ELF-1 (cell line): Measurements from ENCODE around the gene SUV39H2.
"Not testable (repeated sequence)": the region's sequence is repeated elsewhere in the genome, so short reads cannot be mapped to it uniquely, and the experiment has no call there.

Source experiments
- DNase-seq: peaks from one replicate; pipeline ENCODE4 v3.0.0-alpha.2; 2016; ENCODE audit warnings: low read depth, low spot score

SUV39H2 gene

DNA sequence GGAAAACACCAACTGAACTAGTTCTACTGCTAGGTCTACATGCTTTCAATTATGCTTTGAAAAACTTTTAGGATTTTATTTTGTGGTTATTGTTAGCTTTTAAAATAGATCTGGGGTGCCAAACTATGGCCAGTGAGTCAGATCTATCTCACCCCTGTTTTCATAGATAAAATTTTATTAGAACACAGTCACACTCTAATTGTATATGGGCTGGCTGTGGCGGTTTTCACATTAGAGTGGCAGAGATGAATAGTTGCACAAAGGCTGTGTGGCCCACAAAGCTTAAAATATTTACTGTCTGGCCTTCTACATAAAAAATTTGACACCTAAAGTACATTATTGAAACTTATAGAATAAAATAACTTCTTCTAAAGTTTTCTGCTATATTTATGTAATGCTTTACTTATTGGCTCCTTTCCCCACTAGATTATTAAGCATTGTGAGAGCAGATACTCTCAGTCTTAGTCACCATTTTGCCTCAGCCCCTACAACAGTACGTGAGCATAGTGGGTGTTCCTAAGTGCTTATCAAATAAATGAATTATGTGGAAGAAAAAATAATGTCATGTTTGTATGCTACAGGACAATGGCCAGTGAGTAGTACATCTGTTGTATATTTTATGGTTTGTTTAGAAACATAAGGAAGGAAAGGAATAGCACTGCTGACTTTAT, 5.4 kb upstream of the SUV39H2 start:
- no peak for DNase-seq

GRCh38 chr10:14875941-14876340, 2.7 kb upstream of the SUV39H2 start:
- DNase-seq = no peak

- no peak for DNase-seq
Measured at GRCh38 chr10:14876764-14877163, 1.9 kb upstream of the SUV39H2 start.

DNA sequence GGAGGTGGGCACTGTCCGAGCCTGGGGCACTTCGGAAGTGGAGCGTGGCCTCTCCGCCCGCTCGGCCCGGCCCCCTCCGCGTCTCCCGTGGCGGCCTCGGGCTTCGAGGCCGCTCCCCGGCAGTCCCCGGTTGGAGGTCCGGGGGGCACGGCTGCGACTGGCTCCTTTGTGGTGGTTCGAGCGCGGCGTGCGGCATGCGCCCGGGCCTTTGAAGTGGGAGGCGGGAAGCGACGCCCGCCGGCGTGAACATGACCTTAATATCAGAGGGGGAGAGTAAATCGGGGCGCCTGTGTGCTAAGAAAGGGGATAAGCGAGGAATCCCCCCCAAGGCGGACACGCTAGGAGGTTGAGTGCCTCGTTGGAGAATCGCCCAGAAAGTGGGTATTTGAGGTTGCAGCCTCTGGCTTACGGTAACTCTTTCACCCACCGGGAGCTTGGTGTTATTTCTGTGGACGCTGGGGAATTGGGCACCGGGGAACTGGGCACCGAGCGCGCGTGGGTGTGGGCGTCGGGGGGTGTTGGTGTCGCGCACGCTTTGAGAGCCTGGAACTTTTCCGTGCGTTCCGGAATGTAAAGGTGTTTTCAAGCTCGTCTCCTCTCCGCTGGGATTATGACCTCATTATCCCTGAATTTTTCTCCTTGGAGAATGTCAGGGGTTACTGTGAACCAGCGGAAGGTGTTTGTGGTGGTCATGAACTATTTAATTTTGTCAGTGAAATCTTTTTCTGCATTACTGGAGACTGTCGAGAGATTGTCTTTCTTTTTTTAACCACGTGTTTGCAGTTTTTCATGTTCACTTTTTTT, 660 bp downstream of the SUV39H2 start:
- no peak for DNase-seq

DNA sequence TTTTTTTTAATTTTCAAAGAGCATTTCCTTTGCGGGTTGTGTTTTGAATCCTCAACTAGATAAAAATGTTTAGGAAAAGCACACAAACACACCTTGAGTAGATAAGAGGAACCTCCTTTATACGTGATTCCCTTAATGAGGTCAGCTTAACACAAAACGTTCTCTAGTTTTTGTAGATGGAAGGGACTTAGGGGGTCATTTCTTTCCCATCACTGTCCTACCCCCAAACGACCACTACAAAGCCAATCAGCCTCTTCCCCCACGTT, 1.2 kb downstream of the SUV39H2 start:
- no peak for DNase-seq

DNA sequence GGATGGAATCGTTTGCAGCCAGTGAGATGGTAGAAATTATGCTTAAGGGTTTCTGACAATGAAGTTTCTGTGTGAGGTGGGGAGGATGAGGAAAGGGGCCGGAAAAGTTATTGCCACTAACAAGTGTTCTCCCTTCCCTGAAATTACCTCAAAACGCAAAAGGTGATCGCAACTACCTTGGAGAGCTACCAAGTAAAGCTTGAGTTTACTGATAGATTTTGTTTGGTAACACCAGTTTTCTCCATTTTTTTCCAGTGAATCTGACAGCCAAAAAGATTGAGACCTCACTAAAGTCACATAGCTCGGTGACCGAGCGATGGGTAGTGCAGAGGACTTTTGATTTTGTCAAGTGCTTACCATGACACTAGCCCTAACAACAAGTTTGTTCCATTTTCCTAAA, 1.6 kb downstream of the SUV39H2 start:
- peak; percentile 14 for DNase-seq

GRCh38 chr10:14884082-14884481, 5.4 kb downstream of the SUV39H2 start:
- DNase-seq = no peak

DNA sequence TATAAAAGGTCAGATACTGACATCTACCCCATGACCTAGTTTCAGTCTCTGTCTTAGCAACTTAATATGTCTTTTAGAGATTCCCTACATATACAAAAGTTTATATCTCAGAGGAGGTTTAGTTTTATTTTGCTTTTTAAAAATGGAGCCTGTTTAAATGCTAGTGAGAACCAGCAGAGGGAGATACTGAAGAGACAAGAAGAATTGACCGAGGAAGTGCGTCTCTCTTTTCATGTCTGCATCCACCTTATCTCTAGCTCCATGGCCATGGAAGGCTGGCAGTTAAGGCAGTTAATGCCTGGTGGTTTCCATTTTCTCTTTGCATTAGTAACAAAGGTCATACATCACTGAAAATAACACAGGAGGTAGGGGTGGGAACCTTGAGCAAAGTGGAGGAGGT, 10.7 kb downstream of the SUV39H2 start:
- no peak for DNase-seq

GRCh38 chr10:14891151-14891550, 12.5 kb downstream of the SUV39H2 start:
- no peak for DNase-seq

GRCh38 chr10:14904316-14904732, 25.7 kb downstream of the SUV39H2 start:
- peak; percentile 10 for DNase-seq

GRCh38 chr10:14904864-14905263, 26.2 kb downstream of the SUV39H2 start:
- DNase-seq = no peak

DNA sequence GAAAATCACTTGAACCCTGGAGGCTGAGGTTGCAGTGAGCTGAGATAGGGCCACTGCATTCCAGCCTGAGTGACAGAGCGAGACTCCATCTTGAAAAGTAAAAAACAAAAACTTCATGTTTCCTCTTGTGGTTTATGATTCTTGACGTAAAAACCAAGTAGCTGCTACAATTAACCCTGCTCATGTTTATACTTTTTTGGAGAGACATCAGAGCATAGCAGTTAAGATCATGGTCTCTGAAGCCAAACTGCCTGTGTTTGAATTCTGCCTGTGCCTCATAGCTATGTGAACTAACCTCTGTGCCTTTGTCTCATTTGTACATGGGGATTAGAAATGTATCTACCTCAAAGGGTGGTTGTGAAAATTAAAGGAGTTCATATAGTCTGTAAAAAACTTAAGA, 27.2 kb downstream of the SUV39H2 start:
- DNase-seq = no peak

DNA sequence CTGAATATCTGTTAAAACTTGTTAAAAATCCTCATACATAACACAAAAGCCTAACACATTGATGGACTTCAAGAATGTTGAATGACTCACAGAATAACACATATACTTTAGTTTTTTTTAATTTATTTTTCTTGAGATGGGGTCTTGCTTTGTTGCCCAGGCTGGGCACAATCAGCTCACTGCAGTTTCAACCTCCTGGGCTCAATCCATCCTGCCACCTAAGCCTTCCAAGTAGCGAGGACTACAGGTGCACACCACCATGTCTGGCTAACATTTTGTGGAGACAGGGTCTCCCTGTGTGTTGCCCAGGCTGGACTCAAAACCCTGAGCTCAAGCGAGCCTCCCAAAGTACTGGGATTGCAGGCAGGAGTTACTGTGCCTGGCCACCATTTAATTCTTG, 28.1 kb downstream of the SUV39H2 start:
- no peak for DNase-seq

DNA sequence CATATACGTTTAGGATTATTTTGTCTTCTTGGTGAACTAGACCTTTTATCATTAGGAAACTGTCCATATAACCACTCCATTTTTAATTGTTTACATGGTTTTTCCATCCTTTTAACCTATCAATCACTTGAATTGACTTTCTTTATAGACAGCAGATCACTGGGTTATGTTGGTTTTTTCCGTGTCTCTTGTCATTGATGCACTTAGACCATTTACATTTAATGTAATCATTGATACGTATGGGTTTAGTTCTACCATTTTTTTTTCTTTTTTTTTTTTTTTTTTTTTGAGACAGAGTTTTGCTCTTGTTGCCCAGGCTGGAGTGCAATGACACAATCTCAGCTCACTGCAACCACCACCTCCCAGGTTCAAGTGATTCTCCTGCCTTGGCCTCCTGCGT, 28.9 kb downstream of the SUV39H2 start:
- DNase-seq = not testable (repeated sequence)

- DNase-seq = no peak
Measured at GRCh38 chr10:14909101-14909500, 30.4 kb downstream of the SUV39H2 start.

DNA sequence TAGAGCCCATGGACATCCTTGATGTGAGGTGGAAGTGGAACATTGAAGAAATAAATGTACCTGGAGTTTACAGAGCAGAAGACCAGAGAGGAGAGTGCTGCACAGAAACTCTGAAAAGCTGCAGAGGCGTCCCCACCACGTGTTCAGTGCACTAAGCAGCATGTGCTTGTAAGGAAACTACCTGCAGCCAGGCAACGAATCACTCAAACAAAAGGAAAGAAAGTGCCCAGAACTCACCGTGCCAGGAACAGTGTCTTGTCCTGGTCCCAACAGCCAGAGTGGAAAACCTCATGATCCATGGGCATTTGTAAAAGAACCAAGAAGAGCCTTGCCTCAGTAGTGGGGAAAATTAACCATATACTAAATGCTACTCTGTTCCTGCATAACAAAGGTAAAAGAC, 32.3 kb downstream of the SUV39H2 start:
- DNase-seq = no peak

- DNase-seq = no peak
Measured at GRCh38 chr10:14911801-14912200, 33.1 kb downstream of the SUV39H2 start.

DNA sequence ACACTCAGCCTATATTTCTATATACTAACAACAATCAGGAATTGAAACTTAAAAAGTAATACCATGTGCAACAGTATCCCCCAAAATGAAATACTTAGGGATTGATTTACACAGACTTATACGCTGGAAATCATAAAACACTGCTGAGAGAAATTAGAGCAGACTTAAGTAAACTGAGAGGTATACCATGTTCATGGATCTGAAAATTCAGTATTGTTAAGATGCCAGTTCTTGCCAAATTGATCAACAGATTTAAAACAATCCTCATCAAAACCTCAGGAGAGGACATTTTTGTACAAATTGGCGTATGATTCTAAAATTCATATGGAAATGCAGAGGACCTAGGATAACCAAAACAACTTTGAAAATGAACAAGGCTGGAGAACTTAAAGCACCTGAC, 37.9 kb downstream of the SUV39H2 start:
- no peak for DNase-seq

GRCh38 chr10:14917827-14918226, 39.2 kb downstream of the SUV39H2 start:
- no peak for DNase-seq

GRCh38 chr10:14918964-14919363, 40.3 kb downstream of the SUV39H2 start:
- DNase-seq = no peak

DNA sequence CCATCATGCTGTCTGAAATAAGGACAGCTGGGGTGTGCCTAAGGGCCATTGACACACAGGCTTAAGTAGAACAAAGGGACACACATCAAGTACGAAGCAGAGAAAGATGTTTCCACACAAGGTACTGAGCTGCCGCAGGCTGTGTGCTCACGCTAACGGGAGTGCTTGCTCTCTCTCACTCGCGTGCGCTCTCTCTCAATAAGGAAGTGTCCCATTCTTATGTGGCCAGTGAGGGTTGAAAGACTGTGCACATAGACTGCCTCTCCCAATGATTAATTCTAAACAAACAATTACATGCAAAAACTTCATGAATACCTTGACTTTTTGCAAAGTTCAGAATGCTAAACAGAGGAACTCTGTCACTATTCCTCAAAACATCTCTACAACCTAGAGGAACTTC, 45.3 kb downstream of the SUV39H2 start:
- no peak for DNase-seq

GRCh38 chr10:14925268-14925667, 46.6 kb downstream of the SUV39H2 start:
- no peak for DNase-seq

GRCh38 chr10:14926061-14926470, 47.4 kb downstream of the SUV39H2 start:
- DNase-seq = no peak
